GM12872 (cell line): ENCODE measurements around the gene EPG5.

Experiments used
- CTCF ChIP-seq: IDR thresholded peaks from 3 replicates; pipeline ENCODE4 v1.5.1; 2011; ENCODE audit warnings: low read depth, mild to moderate bottlenecking, low read length, moderate library complexity; ENCODE audit not compliant: insufficient read depth

The EPG5 gene

DNA sequence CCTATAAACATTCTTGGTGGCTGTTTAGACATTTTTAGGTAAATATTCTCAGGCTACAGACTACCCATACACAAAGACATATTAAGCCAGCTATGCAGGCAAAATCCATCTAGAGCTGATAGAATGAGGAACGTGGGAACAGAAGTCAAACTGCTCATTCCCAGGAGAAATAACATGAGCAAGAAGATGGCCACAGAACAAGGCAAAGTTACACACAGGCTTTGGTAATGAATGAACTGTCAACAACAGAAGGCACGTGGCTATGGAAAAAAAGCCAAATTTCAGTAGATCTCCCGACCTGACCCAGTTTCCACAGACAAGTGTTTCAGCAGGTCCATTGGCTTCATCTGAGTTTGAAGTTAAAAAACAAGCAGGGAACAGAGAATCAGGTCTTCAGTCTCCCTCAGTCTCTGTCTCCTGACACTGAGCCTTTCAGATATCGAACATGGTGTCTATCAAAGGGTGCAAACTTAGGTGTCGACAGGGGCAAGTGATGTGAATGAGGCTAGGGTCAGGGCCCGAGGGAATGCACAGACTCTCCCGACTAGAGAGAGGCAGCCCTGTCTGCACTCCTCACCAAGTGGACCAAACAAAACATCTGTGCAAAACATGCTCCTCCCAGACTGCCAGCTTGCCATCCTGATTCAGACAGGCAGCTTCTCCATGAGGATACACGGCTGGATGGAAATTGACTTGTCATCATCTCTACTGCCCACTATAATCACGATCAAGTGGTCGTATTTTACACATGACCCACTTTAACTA lies 115.8 kb downstream of the EPG5 start:
- no peak for TF ChIP-seq CTCF

- peak; percentile 57; the same call in 2 of the 3 replicates for TF ChIP-seq CTCF
Measured at GRCh38 chr18:45850021-45850420, 117.1 kb downstream of the EPG5 start.

- TF ChIP-seq CTCF = no peak
Measured at GRCh38 chr18:45849529-45849928, 117.6 kb downstream of the EPG5 start.

- no peak for TF ChIP-seq CTCF
Measured at GRCh38 chr18:45847119-45847518, 120.0 kb downstream of the EPG5 start.

DNA sequence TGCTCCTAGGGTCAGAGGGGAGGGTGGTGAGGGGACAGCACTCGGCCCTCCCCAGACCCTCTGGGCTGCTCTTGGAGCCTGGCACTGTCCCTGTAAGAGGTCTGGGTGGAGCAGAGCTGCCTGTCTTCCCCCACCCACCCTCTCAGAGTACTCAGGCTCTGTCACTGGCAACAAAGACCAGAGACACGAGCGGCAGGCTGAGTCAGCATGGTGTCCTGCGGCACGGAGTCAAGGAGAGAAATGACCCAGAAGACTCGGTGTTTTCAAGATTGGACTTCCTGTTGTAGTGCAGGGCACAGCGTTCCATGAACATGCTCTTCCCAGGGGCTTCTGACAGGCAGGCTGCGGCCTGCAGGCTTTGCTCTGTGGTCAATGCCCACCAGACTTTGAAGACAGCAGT lies 121.7 kb downstream of the EPG5 start:
- TF ChIP-seq CTCF = no peak

GRCh38 chr18:45844938-45845337 lies 122.2 kb downstream of the EPG5 start:
- TF ChIP-seq CTCF = no peak

DNA sequence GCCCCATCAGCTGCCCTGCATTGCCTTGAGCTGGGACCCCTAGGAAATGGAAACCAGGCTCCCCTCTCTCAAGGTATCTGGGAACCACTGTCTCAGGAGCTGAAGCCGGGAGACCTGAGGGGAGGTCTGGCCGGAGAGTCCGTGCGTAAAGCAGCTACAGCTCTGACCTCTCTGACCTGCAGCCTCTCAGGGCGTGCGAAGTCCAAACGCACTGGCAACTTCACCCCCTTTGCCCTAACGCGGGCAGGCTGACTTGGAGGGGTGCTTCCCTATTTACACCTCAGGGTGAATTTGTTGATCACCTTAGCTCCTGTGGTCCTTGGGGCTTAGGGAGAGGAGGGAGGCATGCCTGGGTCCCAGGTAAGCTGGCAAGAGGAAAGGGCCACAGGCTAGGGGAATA lies 124.1 kb downstream of the EPG5 start:
- TF ChIP-seq CTCF = no peak
